ENCODE results near the gene ZNF554. TPM values are rescaled to one million over a fixed set of nuclear protein-coding genes. Genes with fewer than 3 reads are reported as not detected.

ZNF554 gene
- total and polyA plus RNA-seq, 7 experiments from 2014 or later, result 3.6 to 9.2 (median 5.8) TPM

- CTCF ChIA-PET, result no interaction called here
- DNase-seq, result no peak
- Mint-ChIP-seq H3K4me1 (peaks cover 0 to 6% (median 0%) of the 10 kb centered on the region in 7 donors), H3K36me3 (peaks cover 8 to 18% (median 13%) of the 10 kb centered on the region in 5 donors), H3K27ac (no peak overlapping the region), H3K4me3 (no peak overlapping the region), H3K9me3 (no peaks in the 10 kb centered on the region), H3K27me3 (no peaks in the 10 kb centered on the region)
- intact Hi-C loops (cut with micrococcal nuclease), result no loop called here
- H3K4me1 ChIP-seq (ENCODE audit: control insufficient read depth in 2 of 2, insufficient read depth in 2 of 2, low read length in 2 of 2), result no peaks in the 10 kb centered on the region
- no peaks in the 10 kb centered on the region for H3K27me3 ChIP-seq (ENCODE audit: control insufficient read depth in 2 of 2, insufficient read depth in 2 of 2, low read length in 2 of 2)
- POLR2A ChIA-PET, result interaction anchor here (0.6 kb wide), 1 partner anchor 24 kb away, joined by 3 read pairs; no protein-coding TSS in a partner anchor
- H3K9me3 ChIP-seq (ENCODE audit: control insufficient read depth in 2 of 3, low read length in 3 of 3), result no peaks in the 10 kb centered on the region
- no peak overlapping the region for H3K4me3 ChIP-seq (ENCODE audit: low read length)
- H3K36me3 ChIP-seq (ENCODE audit: control insufficient read depth in 2 of 3, insufficient read depth in 3 of 3, low read length in 3 of 3), result peaks cover 0 to 80% (median 6%) of the 10 kb centered on the region in 3 experiments
- no peak overlapping the region for H3K27ac ChIP-seq (ENCODE audit: low read depth, low read length)
- no peak for ATAC-seq
These were observed 12.8 kb upstream of the ZNF554 start for GRCh38 chr19:2806736-2807378.

- Mint-ChIP-seq H3K27me3 (no peaks in the 10 kb centered on the region), H3K27ac (no peak overlapping the region), H3K9me3 (no peaks in the 10 kb centered on the region), H3K36me3 (peaks cover 7 to 16% (median 11%) of the 10 kb centered on the region in 5 donors), H3K4me1 (peaks cover 0 to 4% (median 0%) of the 10 kb centered on the region in 7 donors), H3K4me3 (no peak overlapping the region)
- ChIA-PET CTCF (no interaction called here), POLR2A (interaction anchor here (0.6 kb wide), 1 partner anchor 23 kb away, joined by 3 read pairs; no protein-coding TSS in a partner anchor)
- Histone ChIP-seq H3K27ac (ENCODE audit: low read depth, low read length) (no peak overlapping the region), H3K27me3 (ENCODE audit: control insufficient read depth in 2 of 2, insufficient read depth in 2 of 2, low read length in 2 of 2) (no peaks in the 10 kb centered on the region), H3K9me3 (ENCODE audit: control insufficient read depth in 2 of 3, low read length in 3 of 3) (no peaks in the 10 kb centered on the region), H3K36me3 (ENCODE audit: control insufficient read depth in 2 of 3, insufficient read depth in 3 of 3, low read length in 3 of 3) (peaks cover 0 to 75% (median 6%) of the 10 kb centered on the region in 3 experiments), H3K4me3 (ENCODE audit: low read length) (no peak overlapping the region), H3K4me1 (ENCODE audit: control insufficient read depth in 2 of 2, insufficient read depth in 2 of 2, low read length in 2 of 2) (no peaks in the 10 kb centered on the region)
- intact Hi-C loops (cut with micrococcal nuclease), result no loop called here
- DNase-seq (no peak), ATAC-seq (no peak)
These were observed 12.1 kb upstream of the ZNF554 start for GRCh38 chr19:2807379-2808128.

DNA sequence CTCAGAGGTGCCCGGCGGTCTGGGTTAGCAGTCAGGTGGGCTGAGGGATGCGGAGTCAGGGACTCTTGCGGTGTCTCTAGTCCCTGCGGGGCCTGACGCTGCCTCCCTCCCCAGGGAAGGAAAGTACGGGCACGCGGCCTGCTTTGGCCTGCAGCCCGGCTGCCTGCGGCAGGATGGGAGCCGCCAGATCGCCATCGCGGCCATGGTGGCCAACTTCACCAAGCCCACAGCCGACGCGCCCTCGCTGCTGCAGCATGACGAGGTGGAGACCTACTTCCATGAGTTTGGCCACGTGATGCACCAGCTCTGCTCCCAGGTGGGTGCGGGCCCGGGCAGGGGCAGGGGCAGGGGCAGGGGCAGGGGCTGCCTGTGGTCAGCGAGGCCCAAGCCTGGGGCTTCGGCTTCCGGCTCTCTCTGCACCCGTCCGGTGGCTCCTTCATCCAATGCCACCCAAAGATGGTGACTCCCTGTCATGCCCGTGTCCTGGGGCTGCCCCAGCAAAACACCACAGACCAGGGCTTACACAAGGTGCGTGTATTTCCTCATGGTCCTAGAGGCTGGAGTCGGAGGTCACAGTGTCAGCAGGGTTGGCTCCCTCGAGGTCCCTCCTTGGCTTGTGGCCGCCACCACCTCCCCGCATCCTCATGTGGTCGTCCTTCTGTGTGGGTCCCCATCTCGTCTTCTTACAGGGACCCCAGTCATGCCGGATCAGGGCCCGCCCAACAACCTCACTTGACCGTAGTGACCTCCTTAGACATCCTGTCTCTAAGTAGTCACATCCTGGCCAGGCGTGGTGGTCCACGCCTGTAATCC, 11.3 kb upstream of the ZNF554 start:
- Mint-ChIP-seq H3K9me3 (no peaks in the 10 kb centered on the region), H3K27ac (no peak overlapping the region), H3K4me1 (peaks cover 0 to 2% (median 0%) of the 10 kb centered on the region in 7 donors), H3K4me3 (no peak overlapping the region), H3K27me3 (no peaks in the 10 kb centered on the region), H3K36me3 (peaks cover 3 to 13% (median 6%) of the 10 kb centered on the region in 5 donors)
- ChIA-PET CTCF (no interaction called here), POLR2A (no interaction called here)
- Histone ChIP-seq H3K27me3 (ENCODE audit: control insufficient read depth in 2 of 2, insufficient read depth in 2 of 2, low read length in 2 of 2) (no peaks in the 10 kb centered on the region), H3K36me3 (ENCODE audit: control insufficient read depth in 2 of 3, insufficient read depth in 3 of 3, low read length in 3 of 3) (peaks cover 0 to 69% (median 6%) of the 10 kb centered on the region in 3 experiments), H3K27ac (ENCODE audit: low read depth, low read length) (no peak overlapping the region), H3K4me1 (ENCODE audit: control insufficient read depth in 2 of 2, insufficient read depth in 2 of 2, low read length in 2 of 2) (no peaks in the 10 kb centered on the region), H3K4me3 (ENCODE audit: low read length) (no peak overlapping the region), H3K9me3 (ENCODE audit: control insufficient read depth in 2 of 3, low read length in 3 of 3) (no peaks in the 10 kb centered on the region)
- DNase-seq (no peak), ATAC-seq (no peak)
- intact Hi-C loops (cut with micrococcal nuclease), result no loop called here

DNA sequence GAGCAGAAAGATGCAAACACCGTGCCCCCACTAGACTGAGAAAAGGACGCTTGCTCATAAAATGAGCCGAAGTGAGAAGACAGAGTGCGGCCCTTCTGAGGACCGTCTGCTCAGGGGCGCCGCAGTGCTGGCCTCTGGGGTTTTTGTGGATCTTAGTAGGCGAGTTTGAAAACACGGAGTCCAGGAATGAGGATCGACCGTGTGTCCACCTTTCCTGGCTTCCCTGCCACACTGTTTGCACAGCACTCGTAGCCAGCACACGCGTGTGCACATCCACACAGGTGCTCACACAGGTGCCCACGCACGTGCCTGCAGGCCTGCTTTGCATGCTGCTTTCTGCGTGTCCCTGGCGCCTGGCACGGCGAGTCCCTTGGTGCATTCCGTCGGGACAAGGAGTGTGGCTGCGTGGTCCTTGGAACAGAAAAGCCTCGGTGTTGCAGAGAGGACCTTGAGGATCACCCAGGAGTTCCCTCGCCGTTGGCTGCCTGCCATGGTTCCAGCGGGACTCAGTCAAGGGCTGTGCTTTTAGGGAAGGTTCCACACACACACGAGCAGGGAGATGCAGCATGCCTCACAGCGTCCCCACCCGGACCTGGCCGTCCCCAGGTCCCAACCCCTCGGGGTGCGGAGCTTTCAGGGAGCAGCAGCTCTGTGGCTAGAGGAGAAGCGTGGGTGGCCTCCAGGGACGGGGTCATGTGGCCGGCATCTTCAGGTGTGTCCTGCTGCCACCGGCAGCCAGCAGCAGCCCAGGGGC, 10.1 kb upstream of the ZNF554 start:
- no peaks in the 10 kb centered on the region for H3K9me3 ChIP-seq (ENCODE audit: control insufficient read depth in 2 of 3, low read length in 3 of 3)
- no peak overlapping the region for H3K4me3 Mint-ChIP-seq
- no peaks in the 10 kb centered on the region for H3K27me3 Mint-ChIP-seq
- no peak for DNase-seq
- peaks cover 0 to 62% (median 6%) of the 10 kb centered on the region in 3 experiments for H3K36me3 ChIP-seq (ENCODE audit: control insufficient read depth in 2 of 3, insufficient read depth in 3 of 3, low read length in 3 of 3)
- no peak for ATAC-seq
- no peak overlapping the region for H3K27ac Mint-ChIP-seq
- no peak overlapping the region for H3K27ac ChIP-seq (ENCODE audit: low read depth, low read length)
- ChIA-PET CTCF (no interaction called here), POLR2A (no interaction called here)
- H3K4me1 Mint-ChIP-seq, result peaks cover 0 to 2% (median 0%) of the 10 kb centered on the region in 7 donors
- no peaks in the 10 kb centered on the region for H3K9me3 Mint-ChIP-seq
- intact Hi-C loops (cut with micrococcal nuclease), result no loop called here
- no peaks in the 10 kb centered on the region for H3K27me3 ChIP-seq (ENCODE audit: control insufficient read depth in 2 of 2, insufficient read depth in 2 of 2, low read length in 2 of 2)
- H3K36me3 Mint-ChIP-seq, result peaks cover 3 to 13% (median 6%) of the 10 kb centered on the region in 5 donors
- H3K4me3 ChIP-seq (ENCODE audit: low read length), result no peak overlapping the region
- no peaks in the 10 kb centered on the region for H3K4me1 ChIP-seq (ENCODE audit: control insufficient read depth in 2 of 2, insufficient read depth in 2 of 2, low read length in 2 of 2)

DNA sequence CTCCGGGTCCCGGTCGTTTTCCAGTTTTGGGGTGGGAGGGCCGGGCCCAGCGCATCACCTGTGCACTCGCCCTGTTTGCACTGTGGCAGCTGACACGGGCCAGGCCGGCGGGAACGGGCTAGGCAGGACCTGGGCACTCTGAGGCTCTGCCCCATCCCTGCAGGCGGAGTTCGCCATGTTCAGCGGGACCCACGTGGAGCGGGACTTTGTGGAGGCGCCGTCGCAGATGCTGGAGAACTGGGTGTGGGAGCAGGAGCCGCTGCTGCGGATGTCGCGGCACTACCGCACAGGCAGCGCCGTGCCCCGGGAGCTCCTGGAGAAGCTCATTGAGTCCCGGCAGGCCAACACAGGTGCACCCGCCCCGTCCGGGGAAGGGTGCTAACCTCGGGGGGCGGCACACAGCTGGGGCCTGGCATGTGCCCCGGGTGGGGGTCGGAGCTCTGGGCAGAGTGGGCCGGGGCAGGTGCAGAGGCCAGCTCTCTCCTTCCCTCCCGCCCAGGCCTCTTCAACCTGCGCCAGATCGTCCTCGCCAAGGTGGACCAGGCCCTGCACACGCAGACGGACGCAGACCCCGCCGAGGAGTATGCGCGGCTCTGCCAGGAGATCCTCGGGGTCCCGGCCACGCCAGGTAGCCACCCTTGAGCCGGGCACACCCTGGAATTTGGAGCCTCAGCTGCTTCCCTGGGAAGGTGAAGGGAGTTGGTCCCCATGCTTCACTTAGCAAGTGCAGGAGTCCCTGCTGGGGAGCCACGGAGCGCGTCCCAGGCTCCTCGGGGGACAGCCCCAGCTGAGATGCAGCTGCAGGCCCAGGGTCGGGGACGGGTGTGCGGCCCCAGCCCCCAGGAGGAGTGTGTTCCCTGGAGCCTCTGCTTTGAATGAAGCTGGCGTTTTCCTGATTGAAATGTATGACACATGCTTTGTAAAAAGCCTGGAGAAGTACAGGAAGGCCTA, 9.3 kb upstream of the ZNF554 start:
- CTCF ChIA-PET, result no interaction called here
- no peak overlapping the region for H3K27ac ChIP-seq (ENCODE audit: low read depth, low read length)
- Mint-ChIP-seq H3K27ac (no peak overlapping the region), H3K4me1 (peaks cover 0 to 2% (median 0%) of the 10 kb centered on the region in 7 donors), H3K4me3 (no peak overlapping the region), H3K27me3 (no peaks in the 10 kb centered on the region), H3K36me3 (peaks cover 3 to 13% (median 5%) of the 10 kb centered on the region in 5 donors), H3K9me3 (no peaks in the 10 kb centered on the region)
- H3K27me3 ChIP-seq (ENCODE audit: control insufficient read depth in 2 of 2, insufficient read depth in 2 of 2, low read length in 2 of 2), result no peaks in the 10 kb centered on the region
- no peak for DNase-seq
- no peak for ATAC-seq
- intact Hi-C loops (cut with micrococcal nuclease), result no loop called here
- H3K4me3 ChIP-seq (ENCODE audit: low read length), result no peak overlapping the region
- H3K9me3 ChIP-seq (ENCODE audit: control insufficient read depth in 2 of 3, low read length in 3 of 3), result no peaks in the 10 kb centered on the region
- H3K36me3 ChIP-seq (ENCODE audit: control insufficient read depth in 2 of 3, insufficient read depth in 3 of 3, low read length in 3 of 3), result peaks cover 0 to 55% (median 6%) of the 10 kb centered on the region in 3 experiments
- no peaks in the 10 kb centered on the region for H3K4me1 ChIP-seq (ENCODE audit: control insufficient read depth in 2 of 2, insufficient read depth in 2 of 2, low read length in 2 of 2)
- POLR2A ChIA-PET, result interaction anchor here (0.7 to 0.8 kb wide), 2 partner anchors 25 to 51 kb away, joined by 3 read pairs; partner anchors contain the start of gene THOP1
